ENCODE data around the gene LRRC26.
A peak's percentile ranks its signal among the peaks of the same experiment; 100 is the strongest.

LRRC26 gene

GRCh38 chr9:137166380-137167229 is 3.2 kb downstream of the LRRC26 start:
- DNase-seq = no peak

- no peak for DNase-seq
Observed at GRCh38 chr9:137165250-137165836, 4.5 kb downstream of the LRRC26 start.

- DNase-seq = no peak
Observed at GRCh38 chr9:137164370-137165249, 5.2 kb downstream of the LRRC26 start.

GRCh38 chr9:137163805-137164204 is 6.0 kb downstream of the LRRC26 start:
- no peak for DNase-seq

DNA sequence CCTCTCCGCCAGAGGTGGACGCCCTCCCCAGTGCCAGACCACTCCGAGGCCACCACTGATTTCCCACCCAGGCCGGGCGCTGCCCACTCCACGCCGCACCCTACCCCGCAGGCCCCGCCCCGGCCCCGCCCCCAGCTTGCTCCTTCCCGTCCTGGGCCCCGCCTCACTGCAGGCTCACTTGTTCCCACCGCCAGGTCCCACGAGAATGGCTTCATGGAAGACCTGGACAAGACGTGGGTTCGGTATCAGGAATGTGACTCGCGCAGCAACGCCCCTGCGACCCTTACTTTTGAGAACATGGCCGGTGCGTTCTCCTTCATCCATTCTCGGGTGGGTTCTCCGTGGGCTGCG is 6.5 kb downstream of the LRRC26 start:
- no peak for DNase-seq

GRCh38 chr9:137162505-137163364 is 7.1 kb downstream of the LRRC26 start:
- no peak for DNase-seq

- DNase-seq = no peak
Observed at GRCh38 chr9:137161558-137162486, 8.0 kb downstream of the LRRC26 start.

GRCh38 chr9:137160716-137161557 is 8.9 kb downstream of the LRRC26 start:
- peak; percentile 35 for DNase-seq

DNA sequence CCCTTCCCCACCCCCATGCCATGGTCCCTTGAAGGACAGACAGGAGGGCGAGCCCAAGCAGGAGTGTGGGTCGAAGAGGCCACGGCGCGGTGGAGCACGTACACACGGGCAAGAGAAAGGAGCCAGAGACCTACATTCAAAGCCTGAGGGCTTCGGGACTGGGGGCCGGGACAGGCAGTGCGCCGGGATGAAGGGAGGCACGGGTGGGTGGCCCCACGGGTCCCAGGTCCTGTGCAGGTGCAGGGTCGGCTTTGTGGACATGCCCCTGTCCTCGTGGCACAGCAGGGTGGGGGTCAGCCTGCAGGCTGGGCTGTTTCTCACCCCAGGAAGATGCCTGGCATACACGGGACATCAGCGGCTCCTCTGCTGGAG is 9.8 kb downstream of the LRRC26 start:
- no peak for DNase-seq

GRCh38 chr9:137159105-137160053 is 10.5 kb downstream of the LRRC26 start:
- no peak for DNase-seq

GRCh38 chr9:137158625-137159024 is 11.2 kb downstream of the LRRC26 start:
- DNase-seq = no peak

- DNase-seq = no peak
Observed at GRCh38 chr9:137157618-137158415, 12.0 kb downstream of the LRRC26 start.

- no peak for DNase-seq
Observed at GRCh38 chr9:137156567-137157375, 13.1 kb downstream of the LRRC26 start.

GRCh38 chr9:137152844-137153405 is 16.9 kb downstream of the LRRC26 start:
- no peak for DNase-seq

DNA sequence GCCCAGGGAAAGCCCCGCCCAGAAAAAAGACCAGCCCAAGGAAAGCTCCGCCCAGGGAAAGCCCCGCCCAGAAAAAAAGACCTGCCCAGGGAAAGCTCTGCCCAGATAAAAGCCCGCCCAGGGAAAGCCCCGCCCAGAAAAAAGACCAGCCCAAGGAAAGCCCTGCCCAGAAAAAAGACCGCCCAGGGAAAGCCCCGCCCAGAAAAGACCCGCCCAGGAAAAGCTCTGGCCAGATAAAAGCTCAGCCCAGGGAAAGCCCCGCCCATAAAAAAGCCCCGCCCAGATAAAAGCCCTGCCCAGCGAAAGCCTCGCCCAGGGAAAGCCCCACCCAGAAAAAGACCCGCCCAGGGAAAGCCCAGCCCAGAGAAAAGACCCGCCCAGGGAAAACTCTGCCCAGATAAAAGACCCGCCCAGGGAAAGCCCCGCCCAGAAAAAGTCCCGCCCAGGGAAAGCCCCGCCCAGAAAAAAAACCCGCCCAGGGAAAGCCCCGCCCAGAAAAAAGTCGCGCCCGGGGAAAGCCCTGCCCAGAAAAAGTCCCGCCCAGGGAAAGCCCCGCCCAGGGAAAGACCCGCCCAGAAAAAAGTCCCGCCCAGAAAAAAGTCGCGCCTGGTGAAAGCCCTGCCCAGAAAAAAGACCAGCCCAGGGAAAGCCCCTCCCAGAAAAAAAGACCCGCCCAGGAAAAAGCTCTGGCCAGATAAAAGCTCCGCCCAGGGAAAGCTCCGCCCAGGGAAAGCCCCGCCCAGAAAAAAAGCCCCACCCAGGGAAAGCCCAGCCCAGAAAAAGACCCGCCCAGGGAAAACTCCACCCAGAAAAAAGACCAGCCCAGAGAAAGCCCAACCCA is 19.0 kb downstream of the LRRC26 start:
- DNase-seq = no peak

DNA sequence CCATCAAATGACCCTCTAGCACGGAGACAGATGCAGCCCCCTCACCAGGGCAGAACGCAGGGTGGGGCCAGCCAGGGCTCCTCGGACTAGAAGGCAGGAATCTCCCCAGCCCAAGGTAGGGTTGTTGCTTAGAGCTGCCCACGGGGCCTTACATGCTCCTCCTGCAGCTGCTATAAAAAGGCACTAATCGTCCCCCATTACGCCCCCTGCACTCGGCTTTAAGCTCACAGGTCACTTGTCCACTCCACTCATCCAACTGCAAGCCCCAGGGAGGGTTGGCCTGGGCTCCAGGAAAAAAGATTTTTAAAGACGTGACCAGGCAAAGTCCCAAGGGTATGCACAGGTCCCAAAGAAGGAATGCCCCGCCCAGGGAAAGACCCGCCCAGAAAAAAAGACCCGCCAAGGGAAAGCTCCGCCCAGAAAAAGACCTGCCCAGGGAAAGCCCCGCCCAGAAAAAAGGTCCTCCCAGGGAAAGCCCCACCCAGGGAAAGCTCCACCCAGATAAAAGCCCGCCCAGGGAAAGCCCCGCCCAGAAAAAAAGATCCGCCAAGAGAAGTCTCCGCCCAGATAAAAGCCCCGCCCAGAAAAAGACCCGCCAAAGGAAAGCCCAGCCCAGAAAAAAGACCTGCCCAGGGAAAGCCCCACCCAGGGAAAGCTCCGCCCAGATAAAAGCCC is 19.8 kb downstream of the LRRC26 start:
- DNase-seq = no peak
